CD4-positive, alpha-beta memory T cell (primary cell): ENCODE results near the gene SLC17A9. TPM values are rescaled to one million over a fixed set of nuclear protein-coding genes. Genes with fewer than 3 reads are reported as not detected.

Experiments used
- CTCF ChIA-PET: fragments of 350-600 bp; sonication (Branson Sonifier 250); formaldehyde crosslinking; loops from one replicate; lab custom pipeline; 2021; ENCODE audit warnings: inconsistent platforms; ENCODE audit not compliant: partially characterized antibody; lab: Charles Lee
- POLR2A ChIA-PET: fragments of 350-600 bp; sonication (Branson Sonifier 250); formaldehyde crosslinking; loops from one replicate; lab custom pipeline; 2021; ENCODE audit not compliant: partially characterized antibody; lab: Charles Lee
- DNase-seq, 5 donors: peaks; one replicate each; pipeline versions ENCODE4 v3.0.0 to v3.0.0-alpha.2; 2020 to 2022; ENCODE audit warnings: mixed read lengths in 1 of 5
- H3K27ac ChIP-seq: one replicate; pipeline ENCODE4 v1.7.0; 2013; ENCODE audit warnings: low read depth, low read length
- H3K27me3 ChIP-seq: 2 replicates; pipeline ENCODE4 v1.7.0; 2013; ENCODE audit warnings: mild to moderate bottlenecking, low read length, moderate library complexity; ENCODE audit not compliant: insufficient read depth
- H3K36me3 ChIP-seq: 2 replicates; pipeline ENCODE4 v1.7.0; 2013; ENCODE audit warnings: mild to moderate bottlenecking, low read length, moderate library complexity; ENCODE audit not compliant: insufficient read depth
- H3K4me1 ChIP-seq: 2 replicates; pipeline ENCODE4 v1.7.0; 2013; ENCODE audit warnings: mild to moderate bottlenecking, low read length, moderate library complexity; ENCODE audit not compliant: insufficient read depth
- H3K4me3 ChIP-seq, 2 donors: one replicate each; pipeline ENCODE4 v1.7.0; 2013; ENCODE audit warnings: low read length in 2 of 2, mild to moderate bottlenecking in 1 of 2
- H3K9me3 ChIP-seq, 2 donors: one replicate each; pipeline ENCODE4 v1.7.0; 2013; ENCODE audit warnings: low read length in 2 of 2, control low read depth in 1 of 2; ENCODE audit not compliant: control insufficient read depth in 1 of 2
- H3K27ac Mint-ChIP-seq, 7 donors: one replicate each; pipeline ENCODE4 v1.8.0; 2020 to 2021; ENCODE audit warnings: mixed read lengths in 7 of 7, mild to moderate bottlenecking in 6 of 7, inconsistent platforms in 3 of 7, moderate library complexity in 3 of 7
- H3K27me3 Mint-ChIP-seq, 2 donors: one replicate each; pipeline ENCODE4 v1.8.0; 2020 to 2021; ENCODE audit warnings: mixed read lengths in 2 of 2
- H3K36me3 Mint-ChIP-seq, 2 donors: one replicate each; pipeline ENCODE4 v1.8.0; 2020 to 2021; ENCODE audit warnings: mixed read lengths in 2 of 2, inconsistent platforms in 1 of 2, mild to moderate bottlenecking in 1 of 2
- H3K4me1 Mint-ChIP-seq, 4 donors: one replicate each; pipeline ENCODE4 v1.8.0; 2020 to 2021; ENCODE audit warnings: mixed read lengths in 4 of 4, mild to moderate bottlenecking in 1 of 4
- H3K4me3 Mint-ChIP-seq, 8 donors: one replicate each; pipeline ENCODE4 v1.8.0; 2020 to 2021; ENCODE audit warnings: mixed read lengths in 8 of 8, mild to moderate bottlenecking in 7 of 8, moderate library complexity in 6 of 8, inconsistent platforms in 3 of 8
- H3K9me3 Mint-ChIP-seq, 8 donors: one replicate each; pipeline ENCODE4 v1.8.0; 2020 to 2021; ENCODE audit warnings: mixed read lengths in 8 of 8, mild to moderate bottlenecking in 5 of 8, inconsistent platforms in 3 of 8, moderate library complexity in 1 of 8
- intact Hi-C: fragments of 100-400 bp; cut with micrococcal nuclease; formaldehyde crosslinking; loops from one replicate; pipeline ENCODE4 v1.15.1; 2023
- polyA plus RNA-seq, 2 donors: library from polyadenylated mRNA; unstranded; fragments of 300-500 nt; fragmentation: Illumina TruSeq; gene quantifications; one replicate each; pipeline ENCODE4 v1.2.3, GENCODE V29; 2021
- total RNA-seq, 2 experiments: library from RNA; stranded (reverse); gene quantifications; one replicate each; pipeline ENCODE4 v1.2.3, GENCODE V29; 2021

Gene SLC17A9
- total RNA-seq (1 to 10 TPM; 2.1 to 2.4 TPM), polyA plus RNA-seq (under 1 TPM in 1 of 2 donors, not detected in 1; 0.13 TPM)

GRCh38 chr20:62952373-62952967, at the start of gene SLC17A9:
SLC17A9 (plus strand) TSS chr20:62952709; CDS start chr20:62952831, 122 bp downstream.
- Mint-ChIP-seq H3K4me1 (peaks cover 11 to 31% (median 24%) of the 10 kb centered on the region in 4 donors), H3K36me3 (peaks cover 14 to 21% of the 10 kb centered on the region in 2 donors), H3K9me3 (no peaks in the 10 kb centered on the region), H3K27ac (peak within 1 kb of the TSS; percentile 35 to 95 (median 93)), H3K27me3 (no peaks in the 10 kb centered on the region), H3K4me3 (peak within 1 kb of the TSS; percentile 45 to 93 (median 83))
- Histone ChIP-seq H3K36me3 (peaks cover 13% of the 10 kb centered on the region), H3K4me3 (peak within 1 kb of the TSS; percentile 17 to 27), H3K27ac (peak within 1 kb of the TSS; percentile 57), H3K9me3 (no peaks in the 10 kb centered on the region), H3K27me3 (no peaks in the 10 kb centered on the region), H3K4me1 (peaks cover 28% of the 10 kb centered on the region)
- ChIA-PET POLR2A (interaction anchor here (2.5 to 3.7 kb wide), 4 partner anchors 16 to 151 kb away, joined by 9 to 66 read pairs (median 26); partner anchors contain the start of genes DIDO1 and GID8), CTCF (interaction anchor here (2.9 to 3.7 kb wide), 2 partner anchors 15 to 44 kb away, joined by 11 to 21 read pairs; partner anchors contain the start of gene GID8)
- intact Hi-C loops = loop anchor here (10.0 kb wide), 1 partner anchor 52 kb away; the partner anchor contains the start of gene BHLHE23
- no peak for DNase-seq

- no peak overlapping the region for H3K27ac ChIP-seq
- H3K4me1 ChIP-seq = peaks cover 27% of the 10 kb centered on the region
- no peaks in the 10 kb centered on the region for H3K9me3 ChIP-seq
- H3K27me3 Mint-ChIP-seq = no peaks in the 10 kb centered on the region
- peak overlapping the region in 1 of 7 donors; percentile 12 for H3K27ac Mint-ChIP-seq
- no peak overlapping the region for H3K4me3 Mint-ChIP-seq
- ChIA-PET POLR2A (interaction anchor here (1.0 to 7.5 kb wide), 6 partner anchors 9 to 51 kb away, joined by 3 to 49 read pairs (median 8); partner anchors contain the start of genes DIDO1 and SLC17A9), CTCF (interaction anchor here (1.5 to 6.9 kb wide), 7 partner anchors 13 to 106 kb away, joined by 5 to 90 read pairs (median 8); partner anchors contain the start of gene DIDO1)
- H3K9me3 Mint-ChIP-seq = peaks cover 0 to 3% (median 0%) of the 10 kb centered on the region in 8 donors
- peaks cover 21 to 46% (median 35%) of the 10 kb centered on the region in 4 donors for H3K4me1 Mint-ChIP-seq
- H3K4me3 ChIP-seq = no peak overlapping the region
- H3K27me3 ChIP-seq = no peaks in the 10 kb centered on the region
- DNase-seq = no peak
- H3K36me3 Mint-ChIP-seq = peaks cover 33 to 72% of the 10 kb centered on the region in 2 donors
- intact Hi-C loops = no loop called here
- H3K36me3 ChIP-seq = peaks cover 53% of the 10 kb centered on the region
Observed at GRCh38 chr20:62902926-62903615, 49.4 kb upstream of the SLC17A9 start.

GRCh38 chr20:62905536-62906117, 46.9 kb upstream of the SLC17A9 start:
- H3K27me3 ChIP-seq = no peaks in the 10 kb centered on the region
- intact Hi-C loops = no loop called here
- H3K27ac Mint-ChIP-seq = peak overlapping the region in 3 of 7 donors; percentile 29 to 72 (median 51)
- no peaks in the 10 kb centered on the region for H3K9me3 ChIP-seq
- H3K4me3 ChIP-seq = no peak overlapping the region
- H3K4me3 Mint-ChIP-seq = no peak overlapping the region
- no peaks in the 10 kb centered on the region for H3K27me3 Mint-ChIP-seq
- peaks cover 0 to 3% (median 0%) of the 10 kb centered on the region in 8 donors for H3K9me3 Mint-ChIP-seq
- no peak for DNase-seq
- H3K36me3 ChIP-seq = peaks cover 79% of the 10 kb centered on the region
- H3K36me3 Mint-ChIP-seq = peaks cover 49 to 92% of the 10 kb centered on the region in 2 donors
- ChIA-PET POLR2A (no interaction called here), CTCF (interaction anchor here (4.2 kb wide), 1 partner anchor 13 kb away, joined by 73 read pairs; no protein-coding TSS in a partner anchor)
- no peak overlapping the region for H3K27ac ChIP-seq
- H3K4me1 ChIP-seq = peaks cover 2% of the 10 kb centered on the region
- H3K4me1 Mint-ChIP-seq = peaks cover 10 to 32% (median 22%) of the 10 kb centered on the region in 4 donors

- Histone ChIP-seq H3K27me3 (no peaks in the 10 kb centered on the region), H3K27ac (no peak overlapping the region), H3K4me1 (no peaks in the 10 kb centered on the region), H3K9me3 (no peaks in the 10 kb centered on the region), H3K4me3 (no peak overlapping the region), H3K36me3 (peaks cover 85% of the 10 kb centered on the region)
- H3K4me1 Mint-ChIP-seq = peaks cover 8 to 29% (median 17%) of the 10 kb centered on the region in 4 donors
- peaks cover 0 to 3% (median 0%) of the 10 kb centered on the region in 8 donors for H3K9me3 Mint-ChIP-seq
- no peak overlapping the region for H3K4me3 Mint-ChIP-seq
- intact Hi-C loops = no loop called here
- ChIA-PET CTCF (interaction anchor here (1.8 to 4.2 kb wide), 2 partner anchors 13 to 66 kb away, joined by 8 to 73 read pairs; no protein-coding TSS in a partner anchor), POLR2A (no interaction called here)
- H3K36me3 Mint-ChIP-seq = peaks cover 52 to 90% of the 10 kb centered on the region in 2 donors
- H3K27me3 Mint-ChIP-seq = no peaks in the 10 kb centered on the region
- DNase-seq = no peak
- peak overlapping the region in 2 of 7 donors; percentile 27 to 51 for H3K27ac Mint-ChIP-seq
Observed at GRCh38 chr20:62906209-62906608, 46.3 kb upstream of the SLC17A9 start.

- Mint-ChIP-seq H3K4me3 (peak overlapping the region in 1 of 8 donors; percentile 42), H3K4me1 (peaks cover 8 to 33% (median 16%) of the 10 kb centered on the region in 4 donors), H3K9me3 (peaks cover 0 to 3% (median 0%) of the 10 kb centered on the region in 8 donors), H3K27me3 (no peaks in the 10 kb centered on the region), H3K27ac (peak overlapping the region in 2 of 7 donors; percentile 46 to 52), H3K36me3 (peaks cover 57 to 89% of the 10 kb centered on the region in 2 donors)
- CTCF ChIA-PET = interaction anchor here (0.7 to 4.2 kb wide), 10 partner anchors 8 to 103 kb away, joined by 3 to 73 read pairs (median 6); partner anchors contain the start of genes GID8 and SLC17A9
- DNase-seq = no peak
- Histone ChIP-seq H3K9me3 (no peaks in the 10 kb centered on the region), H3K27ac (no peak overlapping the region), H3K4me3 (no peak overlapping the region), H3K27me3 (no peaks in the 10 kb centered on the region), H3K4me1 (no peaks in the 10 kb centered on the region), H3K36me3 (peaks cover 91% of the 10 kb centered on the region)
- POLR2A ChIA-PET = interaction anchor here (1.2 to 1.6 kb wide), 3 partner anchors 11 to 97 kb away, joined by 3 to 5 read pairs (median 3); no protein-coding TSS in a partner anchor
- intact Hi-C loops = no loop called here
Observed at GRCh38 chr20:62906647-62907375, 45.7 kb upstream of the SLC17A9 start.
